Measurements from ENCODE around the gene CHMP3. TPM values are rescaled to one million over a fixed set of nuclear protein-coding genes. Genes with fewer than 3 reads are reported as not detected.

Gene CHMP3
- total and polyA plus RNA-seq, 2 of the 13 experiments (the other 11 are each of a cell fraction or from before 2014, with no cell fraction given), result 64.1 to 114 TPM

DNA sequence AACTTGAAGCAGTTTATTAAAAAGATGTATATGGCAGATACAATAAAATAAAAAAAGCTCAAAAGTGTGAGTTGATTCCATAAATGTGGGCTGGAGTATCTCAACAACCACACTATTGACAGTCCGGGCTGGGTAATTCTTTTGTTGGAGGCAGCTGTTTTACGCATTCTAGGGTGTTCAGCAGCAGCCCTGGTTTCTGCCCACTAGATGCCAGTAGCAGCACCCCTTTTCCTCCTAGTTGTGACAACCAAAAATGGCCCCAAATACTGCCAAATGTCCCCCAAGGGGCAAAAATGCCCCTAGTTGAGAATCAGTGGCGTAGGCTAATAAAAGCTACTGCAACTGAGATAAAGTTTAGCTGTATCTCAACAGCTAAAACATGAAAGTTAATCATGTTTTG is 44.8 kb downstream of the CHMP3 start (continued):
- TF ChIP-seq NFKBIZ (CRISPR knock-in tag; IDR thresholded peaks at IDR 0.05) (no peak), SRF (IDR thresholded peaks at IDR 0.05; ENCODE audit: low read depth, low read length) (no peak), ZNF337 (CRISPR knock-in tag; IDR thresholded peaks at IDR 0.05; ENCODE audit: borderline replicate concordance, low read depth) (no peak), ETV5 (CRISPR knock-in tag; IDR thresholded peaks at IDR 0.05; ENCODE audit: borderline replicate concordance) (no peak), KMT2A (CRISPR knock-in tag; IDR thresholded peaks at IDR 0.05) (no peak), ETV6 (CRISPR knock-in tag; conservative IDR thresholded peaks at IDR 0.05) (no peak), NCOA1 (CRISPR knock-in tag; IDR thresholded peaks at IDR 0.05) (no peak), TCF12 (IDR thresholded peaks at IDR 0.05) (no peak), TCF12 (CRISPR knock-in tag; IDR thresholded peaks at IDR 0.05) (no peak), ATM (IDR thresholded peaks at IDR 0.05; ENCODE audit: borderline replicate concordance) (no peak), STAG1 (CRISPR knock-in tag; IDR thresholded peaks at IDR 0.05) (peak; percentile 85), ZNF296 (CRISPR knock-in tag; conservative IDR thresholded peaks at IDR 0.05) (no peak), ZSCAN29 (CRISPR knock-in tag; conservative IDR thresholded peaks at IDR 0.05) (no peak), RAD21 (CRISPR knock-in tag; IDR thresholded peaks at IDR 0.05) (peak; percentile 70)
- TF ChIP-seq, protein P1, sequence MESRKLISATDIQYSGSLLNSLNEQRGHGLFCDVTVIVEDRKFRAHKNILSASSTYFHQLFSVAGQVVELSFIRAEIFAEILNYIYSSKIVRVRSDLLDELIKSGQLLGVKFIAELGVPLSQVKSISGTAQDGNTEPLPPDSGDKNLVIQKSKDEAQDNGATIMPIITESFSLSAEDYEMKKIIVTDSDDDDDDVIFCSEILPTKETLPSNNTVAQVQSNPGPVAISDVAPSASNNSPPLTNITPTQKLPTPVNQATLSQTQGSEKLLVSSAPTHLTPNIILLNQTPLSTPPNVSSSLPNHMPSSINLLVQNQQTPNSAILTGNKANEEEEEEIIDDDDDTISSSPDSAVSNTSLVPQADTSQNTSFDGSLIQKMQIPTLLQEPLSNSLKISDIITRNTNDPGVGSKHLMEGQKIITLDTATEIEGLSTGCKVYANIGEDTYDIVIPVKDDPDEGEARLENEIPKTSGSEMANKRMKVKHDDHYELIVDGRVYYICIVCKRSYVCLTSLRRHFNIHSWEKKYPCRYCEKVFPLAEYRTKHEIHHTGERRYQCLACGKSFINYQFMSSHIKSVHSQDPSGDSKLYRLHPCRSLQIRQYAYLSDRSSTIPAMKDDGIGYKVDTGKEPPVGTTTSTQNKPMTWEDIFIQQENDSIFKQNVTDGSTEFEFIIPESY (CRISPR knock-in tag; IDR thresholded peaks at IDR 0.05), result peak; percentile 85

Measured in HepG2 (cell line).